K562 (cell line): Measurements from ENCODE around the gene TCF12. TPM values are rescaled to one million over a fixed set of nuclear protein-coding genes. Genes with fewer than 3 reads are reported as not detected.
A peak's percentile ranks its signal among the peaks of the same experiment; 100 is the strongest.

ENCODE experiments used
- ARID3B ChIP-seq: fragments of 250-450 bp; sonication (Bioruptor Pico); IDR thresholded peaks from 2 replicates; pipeline ENCODE4 v1.4.0; 2020; ENCODE audit warnings: borderline replicate concordance
- ATF7 ChIP-seq: fragments of 450-650 bp; IDR thresholded peaks from 2 replicates; pipeline ENCODE4 v1.7.1; 2014; ENCODE audit warnings: mild to moderate bottlenecking, moderate library complexity
- CHCHD3 ChIP-seq: fragments of 250-450 bp; sonication (Bioruptor Pico); IDR thresholded peaks from 2 replicates; pipeline ENCODE4 v2.1.2; 2022; ENCODE audit warnings: mild to moderate bottlenecking
- FOXP1 ChIP-seq: sonication (generic); formaldehyde crosslinking; IDR thresholded peaks from 2 replicates; pipeline ENCODE4 v1.8.0; 2022; ENCODE audit warnings: mild to moderate bottlenecking, missing genetic modification reagents
- HCFC1 ChIP-seq: IDR thresholded peaks from 2 replicates; pipeline ENCODE4 v1.6.1; 2012; ENCODE audit warnings: low read depth, low read length, improper control_type of control experiment
- ILK ChIP-seq: fragments of 450-650 bp; IDR thresholded peaks from 2 replicates; pipeline ENCODE4 v1.6.1; 2016; ENCODE audit warnings: missing genetic modification characterization, low read depth, mild to moderate bottlenecking, missing compliant biosample characterization, moderate library complexity, borderline replicate concordance
- JUN ChIP-seq, 2 experiments: sonication (generic) in 1 of 2; formaldehyde crosslinking in 1 of 2; IDR thresholded peaks; 2 replicates each; pipeline versions ENCODE4 v1.6.1 to v1.8.0; 2012 to 2022; ENCODE audit warnings: borderline replicate concordance in 2 of 2, mild to moderate bottlenecking in 2 of 2, improper control_type of control experiment in 1 of 2, low read depth in 1 of 2, low read length in 1 of 2, missing genetic modification reagents in 1 of 2
- KLF6 ChIP-seq: fragments of 250-450 bp; sonication (Bioruptor Pico); IDR thresholded peaks from 2 replicates; pipeline ENCODE4 v1.4.0; 2020; ENCODE audit warnings: mild to moderate bottlenecking, moderate library complexity, borderline replicate concordance
- NCOA2 ChIP-seq, 2 experiments: fragments of 450-650 bp; IDR thresholded peaks; 2 replicates each; pipeline ENCODE4 v1.6.1; 2018; ENCODE audit warnings: mild to moderate bottlenecking in 2 of 2, moderate library complexity in 1 of 2; ENCODE audit not compliant: partially characterized antibody in 2 of 2
- RREB1 ChIP-seq: fragments of 250-450 bp; sonication (Bioruptor Pico); IDR thresholded peaks from 2 replicates; pipeline ENCODE4 v1.4.0; 2020
- SIN3A ChIP-seq, 2 experiments: fragments of 150-350 bp in 1 of 2; IDR thresholded peaks; 2 replicates each; pipeline ENCODE4 v1.6.1; 2011 to 2016; ENCODE audit warnings: borderline replicate concordance in 2 of 2, low read depth in 2 of 2, low read length in 2 of 2, mild to moderate bottlenecking in 2 of 2, moderate library complexity in 2 of 2; ENCODE audit not compliant: control insufficient read depth in 1 of 2
- SRSF9 ChIP-seq: fragments of 200-400 bp; formaldehyde crosslinking; IDR thresholded peaks from 2 replicates; pipeline ENCODE4 v1.6.1; 2017; ENCODE audit warnings: low read depth, low read length, borderline replicate concordance
- ZNF143 ChIP-seq: sonication (generic); formaldehyde crosslinking; IDR thresholded peaks from 2 replicates; pipeline ENCODE4 v1.9.0; 2022; ENCODE audit warnings: mild to moderate bottlenecking, missing genetic modification reagents
- ZNF174 ChIP-seq: fragments of 250-450 bp; sonication (Bioruptor Pico); IDR thresholded peaks from 2 replicates; pipeline ENCODE4 v1.4.0; 2020; ENCODE audit warnings: mild to moderate bottlenecking
- ZNF316 ChIP-seq: fragments of 450-650 bp; IDR thresholded peaks from 2 replicates; pipeline ENCODE4 v1.6.1; 2016
- ZNF444 ChIP-seq: fragments of 250-450 bp; sonication (Bioruptor Pico); IDR thresholded peaks from 2 replicates; pipeline ENCODE4 v1.4.0; 2020; ENCODE audit warnings: mild to moderate bottlenecking, moderate library complexity
- ZNF449 ChIP-seq: fragments of 250-450 bp; sonication (Bioruptor Pico); IDR thresholded peaks from 2 replicates; pipeline ENCODE4 v1.8.0; 2022; ENCODE audit warnings: moderate library complexity, mild to moderate bottlenecking, inconsistent platforms
- ZNF644 ChIP-seq: fragments of 200-800 bp; sonication (Bioruptor generic); IDR thresholded peaks from 2 replicates; pipeline ENCODE4 v1.6.1; 2016; ENCODE audit warnings: low read depth, missing genetic modification characterization, missing compliant biosample characterization
- ZNF668 ChIP-seq: fragments of 250-450 bp; sonication (Bioruptor Pico); IDR thresholded peaks from 2 replicates; pipeline ENCODE4 v1.8.0; 2022; ENCODE audit warnings: mild to moderate bottlenecking, inconsistent platforms
- polyA plus RNA-seq, 8 experiments: library from polyadenylated mRNA; depleted of rRNA in 4 of 8; stranded (reverse) in 5 of 8; unstranded in 3 of 8; fragments of >200 nt; fragmentation: Nextera tagmentation in 2 of 8; fragmentation: Illumina TruSeq in 1 of 8; extraction: Ambion mirVana in 2 of 8; extraction: Trizol in 1 of 8; gene quantifications; 2 replicates each; pipeline versions ENCODE4 v1.2.1 to v1.2.3, GENCODE V29; 2011 to 2014; ENCODE audit warnings: inconsistent platforms in 1 of 8, missing spikeins in 1 of 8
- total RNA-seq, 7 experiments: library from RNA; depleted of rRNA in 6 of 7; stranded (reverse); fragments of >200 nt in 6 of 7; fragmentation: Illumina TruSeq in 2 of 7; extraction: Trizol in 2 of 7; gene quantifications; 2 replicates each; pipeline versions ENCODE4 v1.2.1 to v1.2.3, GENCODE V29; 2011 to 2021; ENCODE audit warnings: low replicate concordance in 1 of 7

TCF12 gene
- total and polyA plus RNA-seq, 9 of the 15 experiments (the other 6 are each of a cell fraction or from before 2014, with no cell fraction given): 10.5 to 132 (median 52.9) TPM

GRCh38 chr15:57321973-57322601 is 403.6 kb downstream of the TCF12 start (continued):
- TF ChIP-seq ARID3B (CRISPR knock-in tag): no peak
- TF ChIP-seq ILK: no peak
- no peak for TF ChIP-seq ZNF444 (CRISPR knock-in tag)
- TF ChIP-seq CHCHD3 (CRISPR knock-in tag): no peak
- TF ChIP-seq ZNF174 (CRISPR knock-in tag): no peak
- TF ChIP-seq SRSF9: no peak
- TF ChIP-seq RREB1 (CRISPR knock-in tag): peak; percentile 55; the same call in 1 of the 2 replicates
- no peak for TF ChIP-seq ZNF143 (CRISPR knock-in tag)
- no peak for TF ChIP-seq FOXP1
- no peak for TF ChIP-seq NCOA2 (IDR thresholded peaks at IDR 0.05; ENCODE audit: partially characterized antibody in 2 of 2)
- peak; percentile 84 for TF ChIP-seq ZNF644 (tag)
- peak; percentile 38; the same call in 1 of the 2 replicates for TF ChIP-seq ZNF668 (CRISPR knock-in tag)
- TF ChIP-seq ATF7: peak; percentile 45; the same call in 1 of the 2 replicates
- TF ChIP-seq KLF6: 0 out of 2 replicates have a peak, but pooled peaks have one; percentile 35
- no peak for TF ChIP-seq HCFC1
- TF ChIP-seq ZNF316: no peak
- TF ChIP-seq SIN3A (IDR thresholded peaks at IDR 0.05; ENCODE audit: borderline replicate concordance in 2 of 2, control insufficient read depth in 1 of 2, low read depth in 2 of 2, low read length in 2 of 2): no peak; a peak in 1 of 4 replicates
- TF ChIP-seq JUN (IDR thresholded peaks at IDR 0.05; ENCODE audit: borderline replicate concordance, low read depth, low read length): peak; percentile 43; the same call in 1 of the 2 replicates
- TF ChIP-seq JUN (CRISPR knock-in tag; IDR thresholded peaks at IDR 0.05; ENCODE audit: borderline replicate concordance): no peak
- TF ChIP-seq ZNF449 (CRISPR knock-in tag): 0 out of 2 replicates have a peak, but pooled peaks have one; percentile 23
